HG02798 (cell line): Measurements from ENCODE around the gene HPCAL4.

Source experiments
- ATAC-seq: cut with Tn5 transposase; IDR thresholded peaks from one replicate; pipeline ENCODE4 v1.9.1; 2021; ENCODE audit warnings: mild to moderate bottlenecking; ENCODE audit not compliant: unreplicated experiment, poor library complexity

The HPCAL4 gene

GRCh38 chr1:39679821-39680220 lies 11.4 kb downstream of the HPCAL4 start:
- no peak for ATAC-seq

- no peak for ATAC-seq
Measured at GRCh38 chr1:39678889-39679288, 12.3 kb downstream of the HPCAL4 start.

GRCh38 chr1:39677645-39678044 lies 13.6 kb downstream of the HPCAL4 start:
- no peak for ATAC-seq

- no peak for ATAC-seq
Measured at GRCh38 chr1:39676948-39677548, 14.2 kb downstream of the HPCAL4 start.

- ATAC-seq, result no peak
Measured at GRCh38 chr1:39675220-39675619, 16.0 kb downstream of the HPCAL4 start.

GRCh38 chr1:39673215-39673614 lies 18.0 kb downstream of the HPCAL4 start:
- ATAC-seq, result no peak

GRCh38 chr1:39672551-39672947 lies 18.7 kb downstream of the HPCAL4 start:
- no peak for ATAC-seq

GRCh38 chr1:39671793-39672550 lies 19.3 kb downstream of the HPCAL4 start, which contains the start of gene NT5C1A:
TSS of gene NT5C1A (minus strand) at chr1:39672107. CDS start at chr1:39672038, 69 bp downstream.
- ATAC-seq, result peak; percentile 32

GRCh38 chr1:39671433-39671792 lies 19.8 kb downstream of the HPCAL4 start:
- ATAC-seq, result no peak

GRCh38 chr1:39670689-39671088 lies 20.5 kb downstream of the HPCAL4 start:
- no peak for ATAC-seq

- no peak for ATAC-seq
Measured at GRCh38 chr1:39668894-39669293, 22.3 kb downstream of the HPCAL4 start.

- ATAC-seq, result no peak
Measured at GRCh38 chr1:39668111-39668510, 23.1 kb downstream of the HPCAL4 start.

- peak; percentile 89 for ATAC-seq
Measured at GRCh38 chr1:39666772-39667171, 24.5 kb downstream of the HPCAL4 start.

GRCh38 chr1:39663559-39663958 lies 27.7 kb downstream of the HPCAL4 start:
- ATAC-seq, result no peak

- no peak for ATAC-seq
Measured at GRCh38 chr1:39662861-39663260, 28.4 kb downstream of the HPCAL4 start.

GRCh38 chr1:39659538-39659937 lies 31.7 kb downstream of the HPCAL4 start:
- ATAC-seq, result no peak

- no peak for ATAC-seq
Measured at GRCh38 chr1:39659110-39659509, 32.1 kb downstream of the HPCAL4 start.

GRCh38 chr1:39657923-39658485 lies 33.2 kb downstream of the HPCAL4 start:
- ATAC-seq, result peak; percentile 51

GRCh38 chr1:39657402-39657801 lies 33.8 kb downstream of the HPCAL4 start:
- no peak for ATAC-seq

- no peak for ATAC-seq
Measured at GRCh38 chr1:39656391-39656790, 34.8 kb downstream of the HPCAL4 start.

- ATAC-seq, result no peak
Measured at GRCh38 chr1:39655578-39656268, 35.5 kb downstream of the HPCAL4 start.
